ENCODE measurements around the gene EFCAB9.
"Not testable (repeated sequence)": the region's sequence is repeated elsewhere in the genome, so short reads cannot be mapped to it uniquely, and the experiment has no call there.

The EFCAB9 gene

GRCh38 chr5:172193872-172194271, at the start of gene EFCAB9:
TSS of gene EFCAB9 (plus strand) at chr5:172194172. CDS start at chr5:172194173, 1 bp downstream.
- DNase-seq (ENCODE audit: low spot score) = no peak

DNA sequence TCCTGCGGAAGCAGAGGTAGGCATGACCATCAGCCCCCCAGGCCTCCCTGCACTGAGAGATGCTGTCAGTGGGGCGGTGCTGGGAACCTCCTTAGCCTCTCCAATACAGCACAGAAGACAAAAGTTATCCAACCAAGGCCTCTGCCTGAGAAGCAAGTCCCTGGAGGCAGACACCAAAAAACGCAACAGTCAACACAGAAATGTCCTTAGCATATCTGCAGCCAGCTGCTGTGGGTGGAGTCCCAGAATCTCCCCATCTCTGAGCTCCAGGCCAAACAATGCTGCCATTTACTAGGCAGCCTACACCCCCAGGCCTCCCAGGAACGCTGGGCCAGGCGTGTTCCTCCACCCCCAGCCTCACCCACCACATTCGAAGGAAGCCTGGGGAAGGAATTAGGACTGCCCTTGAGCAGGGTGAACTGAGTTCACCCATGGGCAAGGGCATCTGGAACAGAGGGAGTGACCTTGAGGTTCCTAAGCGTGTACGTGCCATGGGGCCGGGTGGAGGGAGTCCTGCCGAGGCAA, 49.6 kb upstream of the EFCAB9 start:
- no peak for DNase-seq (ENCODE audit: low spot score)

DNA sequence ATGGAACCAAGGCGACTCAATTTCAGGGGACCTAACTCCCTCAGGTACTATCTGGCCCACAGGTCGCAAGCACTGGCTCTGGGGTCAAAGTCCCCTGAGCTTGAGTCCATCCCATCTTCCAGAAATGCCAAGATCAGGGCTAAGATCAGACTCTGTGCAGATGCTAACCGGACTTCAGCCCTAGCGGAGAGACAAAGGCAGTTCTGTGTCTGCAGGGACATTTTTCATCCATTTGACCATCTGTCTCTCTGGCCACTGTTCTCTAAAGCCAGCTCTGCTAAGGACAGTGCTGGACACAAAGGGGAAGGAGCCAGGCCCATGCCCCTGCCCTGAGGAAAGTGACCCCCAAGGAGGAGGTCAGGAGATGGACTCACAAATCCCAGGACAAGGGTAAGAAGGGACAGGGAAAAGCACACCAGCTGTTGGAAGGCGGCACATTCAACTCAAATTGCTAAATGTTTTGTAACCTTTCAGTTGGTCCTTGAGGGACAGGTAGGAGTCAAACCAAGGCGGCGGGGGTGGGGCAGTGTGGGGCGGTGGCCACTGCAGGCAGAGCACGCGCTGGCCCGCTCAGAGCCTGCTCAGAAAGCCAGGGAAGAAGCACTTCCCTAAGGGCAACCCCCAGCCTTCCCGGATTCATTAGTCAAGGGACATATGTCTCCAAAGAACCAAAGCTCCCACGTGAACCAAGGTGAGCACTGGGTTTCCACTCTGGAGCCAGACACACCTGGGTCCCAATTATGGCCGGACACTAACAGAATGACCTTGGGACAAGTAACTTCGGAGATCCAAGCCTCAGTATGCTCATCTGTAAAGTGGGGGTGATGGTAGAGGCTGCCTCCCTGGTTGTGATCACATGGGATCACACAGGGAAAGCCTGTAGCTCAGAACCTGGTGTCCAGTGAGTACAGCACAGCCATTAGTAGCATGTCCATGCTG, 48.8 kb upstream of the EFCAB9 start:
- DNase-seq (ENCODE audit: low spot score) = no peak

- DNase-seq (ENCODE audit: low spot score) = no peak
Observed at GRCh38 chr5:172145870-172146747, 47.9 kb upstream of the EFCAB9 start.

DNA sequence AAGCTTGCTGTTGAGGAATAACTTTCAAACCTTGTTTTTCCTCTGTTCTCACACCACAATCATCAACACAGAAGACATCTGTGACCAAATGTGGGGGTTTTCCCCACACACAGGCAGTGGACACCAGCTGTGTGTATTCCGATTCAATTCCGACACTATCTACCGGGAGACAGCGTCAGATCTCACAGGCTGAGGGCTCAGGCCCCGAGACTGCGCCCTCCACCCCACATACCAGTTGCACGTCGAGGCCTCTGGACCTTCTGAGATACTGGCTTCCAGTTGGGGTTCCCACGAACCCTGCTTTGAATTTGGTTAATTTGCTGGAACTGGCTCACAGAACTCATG, 47.3 kb upstream of the EFCAB9 start:
- DNase-seq (ENCODE audit: low spot score) = no peak

GRCh38 chr5:172147857-172148256, 46.1 kb upstream of the EFCAB9 start:
- no peak for DNase-seq (ENCODE audit: low spot score)

DNA sequence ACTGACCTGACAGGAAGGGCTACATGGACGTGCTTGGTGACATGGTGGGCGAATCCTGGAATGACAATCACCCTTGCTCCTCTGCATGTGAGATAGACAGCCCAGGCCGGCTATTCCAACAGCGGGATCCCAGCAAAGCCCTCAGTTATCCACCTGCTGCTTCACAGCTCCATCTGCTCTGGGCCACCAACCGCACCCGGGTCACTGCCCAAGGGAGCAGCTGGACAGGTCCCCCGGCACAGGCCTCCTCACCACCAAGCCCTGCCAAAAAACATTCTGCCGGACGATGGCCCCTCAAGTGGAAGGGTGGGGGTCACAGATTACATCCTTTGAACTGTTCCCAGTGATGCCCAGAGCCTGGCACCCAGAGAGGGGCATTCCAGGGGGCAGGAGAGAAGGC, 45.6 kb upstream of the EFCAB9 start:
- DNase-seq (ENCODE audit: low spot score) = no peak

GRCh38 chr5:172149073-172149472, 44.9 kb upstream of the EFCAB9 start:
- no peak for DNase-seq (ENCODE audit: low spot score)

DNA sequence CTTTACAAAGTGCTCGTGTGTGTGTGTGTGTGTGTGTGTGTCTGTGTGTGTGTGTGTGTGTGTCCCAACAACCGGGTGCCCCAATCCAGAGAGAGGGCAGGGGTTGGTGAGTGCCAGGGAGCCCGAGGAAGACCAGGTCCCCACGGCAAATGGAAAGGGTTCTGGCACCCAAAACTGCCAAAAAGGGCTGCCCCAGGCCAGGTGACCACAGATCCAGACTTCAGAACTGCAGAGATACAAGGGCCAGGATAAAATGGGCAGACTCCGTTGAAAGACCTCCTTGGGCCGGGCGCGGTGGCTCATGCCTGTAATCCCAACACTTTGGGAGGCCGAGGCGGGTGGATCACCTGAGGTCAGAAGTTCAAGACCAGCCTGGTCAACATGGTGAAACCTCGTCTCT, 44.5 kb upstream of the EFCAB9 start:
- DNase-seq (ENCODE audit: low spot score) = not testable (repeated sequence)

DNA sequence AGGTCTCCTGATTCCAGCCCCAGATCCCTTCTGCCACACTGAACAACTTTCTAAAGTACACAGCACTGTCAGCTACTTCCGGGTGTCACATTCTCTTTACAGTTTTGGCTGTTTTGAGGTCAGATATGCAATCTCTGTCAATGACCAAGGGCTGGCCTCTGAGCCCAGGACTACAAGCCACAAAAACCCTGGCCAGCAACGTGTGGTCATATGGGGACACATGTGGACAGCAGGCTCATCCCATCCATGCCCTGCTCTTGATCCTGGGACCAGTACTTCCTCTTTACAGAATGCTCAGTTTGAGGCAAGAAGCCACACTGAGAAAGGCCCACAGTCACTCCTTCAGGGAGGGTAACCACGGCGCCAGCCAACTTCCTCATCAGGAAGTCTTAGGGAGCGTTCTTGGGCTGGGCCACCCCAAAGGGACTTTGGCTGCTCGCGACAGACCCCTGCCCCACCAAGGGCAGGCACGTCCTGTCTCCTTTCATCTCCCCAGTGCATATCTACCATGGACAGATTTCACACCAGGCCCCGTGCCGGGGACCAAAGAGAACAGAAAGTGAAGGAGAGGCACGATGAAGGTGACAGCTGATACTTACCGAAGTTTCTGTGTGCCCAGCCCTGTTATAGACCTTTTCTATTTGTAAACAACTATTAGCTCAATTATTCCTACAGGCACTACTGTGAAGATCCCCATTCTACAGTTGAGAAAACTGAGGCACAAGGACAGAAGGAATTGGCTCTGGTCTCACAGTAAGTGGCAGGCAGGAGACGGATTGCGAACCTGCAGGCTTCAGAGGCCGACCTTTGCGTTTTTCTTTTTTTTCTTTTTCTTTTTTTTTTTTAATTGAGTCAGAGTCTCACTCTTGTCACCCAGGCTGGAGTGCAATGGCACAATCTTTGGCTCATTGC, 43.2 kb upstream of the EFCAB9 start:
- peak; percentile 12 for DNase-seq (ENCODE audit: low spot score)

- no peak for DNase-seq (ENCODE audit: low spot score)
Observed at GRCh38 chr5:172151661-172152210, 42.2 kb upstream of the EFCAB9 start.

GRCh38 chr5:172153695-172154094, 40.3 kb upstream of the EFCAB9 start:
- no peak for DNase-seq (ENCODE audit: low spot score)

DNA sequence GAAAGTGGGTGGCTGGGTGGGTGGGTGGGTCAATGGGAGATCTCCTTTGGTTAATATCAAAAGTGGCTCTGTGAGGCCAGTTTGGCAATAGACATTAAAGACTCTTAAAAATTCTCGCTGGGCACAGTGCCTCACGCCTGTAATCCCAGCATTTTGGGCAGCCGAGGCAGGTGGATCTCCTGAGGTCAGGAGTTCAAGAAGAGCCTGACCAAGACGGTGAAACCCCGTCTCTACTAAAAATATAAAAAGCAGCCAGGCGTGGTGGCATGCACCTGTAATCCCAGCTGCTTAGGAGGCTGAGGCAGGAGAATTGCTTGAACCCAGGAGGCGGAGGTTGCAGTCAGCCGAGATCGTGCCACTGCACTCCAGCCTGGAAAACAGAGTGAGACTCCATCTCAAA, 38.9 kb upstream of the EFCAB9 start:
- DNase-seq (ENCODE audit: low spot score) = not testable (repeated sequence)

DNA sequence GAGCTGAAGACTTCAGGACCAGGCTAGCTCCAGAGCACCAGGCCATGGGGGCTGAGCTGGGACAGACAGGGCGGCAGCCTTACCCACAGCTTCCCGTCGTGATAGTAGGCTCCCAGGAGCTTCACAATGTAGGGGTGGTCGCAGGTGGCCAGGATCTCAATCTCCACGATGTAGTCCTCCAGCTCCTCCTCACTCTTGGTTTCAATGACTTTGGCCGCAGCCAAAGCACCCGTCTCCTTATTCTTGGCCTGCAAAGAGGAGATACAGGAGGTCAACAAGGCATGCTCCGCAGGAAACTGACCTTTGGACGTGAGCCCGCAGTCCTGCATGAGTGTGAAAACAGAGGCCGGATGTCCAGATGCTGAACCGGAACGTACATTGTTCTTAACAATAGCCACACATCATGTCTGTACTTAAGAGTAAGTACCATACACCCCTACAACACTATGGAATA, 37.4 kb upstream of the EFCAB9 start:
- DNase-seq (ENCODE audit: low spot score) = no peak

DNA sequence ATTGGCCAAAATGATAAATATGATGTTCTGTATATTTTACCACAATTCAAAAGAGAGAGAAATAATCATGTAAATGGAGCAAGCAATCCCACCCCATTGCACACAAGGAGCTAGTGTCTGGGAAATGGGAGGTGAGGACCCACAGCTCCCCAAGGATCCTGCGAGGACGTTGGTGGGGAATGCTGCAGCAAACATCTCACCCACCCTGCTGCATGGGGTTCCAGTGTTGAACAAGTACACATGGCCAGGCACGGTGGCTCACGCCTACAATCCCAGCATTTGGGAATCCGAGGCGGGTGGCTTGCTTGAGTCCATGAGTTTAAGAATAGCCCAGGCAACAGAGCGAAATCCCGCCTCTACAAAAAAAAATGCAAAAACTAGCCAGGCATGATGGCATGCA, 35.0 kb upstream of the EFCAB9 start:
- DNase-seq (ENCODE audit: low spot score) = no peak

DNA sequence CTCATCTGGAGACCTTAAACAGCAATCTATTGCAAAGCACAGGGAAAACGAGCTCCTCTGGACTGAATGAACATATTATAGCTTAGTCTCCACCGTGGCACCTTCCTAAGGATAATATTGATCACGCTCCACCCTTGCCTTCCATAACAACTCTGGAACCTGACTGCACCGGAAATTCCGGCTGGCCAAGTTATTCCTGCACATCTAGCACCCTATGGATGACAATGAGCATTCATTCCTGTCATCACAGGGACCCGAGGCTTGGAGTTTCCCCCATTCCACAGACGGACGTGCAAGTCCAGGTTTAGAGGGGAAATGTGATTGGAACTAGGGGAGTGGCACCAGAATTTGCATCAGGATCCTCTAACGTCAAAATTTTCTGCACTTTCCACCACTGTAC, 33.5 kb upstream of the EFCAB9 start:
- DNase-seq (ENCODE audit: low spot score) = no peak

DNA sequence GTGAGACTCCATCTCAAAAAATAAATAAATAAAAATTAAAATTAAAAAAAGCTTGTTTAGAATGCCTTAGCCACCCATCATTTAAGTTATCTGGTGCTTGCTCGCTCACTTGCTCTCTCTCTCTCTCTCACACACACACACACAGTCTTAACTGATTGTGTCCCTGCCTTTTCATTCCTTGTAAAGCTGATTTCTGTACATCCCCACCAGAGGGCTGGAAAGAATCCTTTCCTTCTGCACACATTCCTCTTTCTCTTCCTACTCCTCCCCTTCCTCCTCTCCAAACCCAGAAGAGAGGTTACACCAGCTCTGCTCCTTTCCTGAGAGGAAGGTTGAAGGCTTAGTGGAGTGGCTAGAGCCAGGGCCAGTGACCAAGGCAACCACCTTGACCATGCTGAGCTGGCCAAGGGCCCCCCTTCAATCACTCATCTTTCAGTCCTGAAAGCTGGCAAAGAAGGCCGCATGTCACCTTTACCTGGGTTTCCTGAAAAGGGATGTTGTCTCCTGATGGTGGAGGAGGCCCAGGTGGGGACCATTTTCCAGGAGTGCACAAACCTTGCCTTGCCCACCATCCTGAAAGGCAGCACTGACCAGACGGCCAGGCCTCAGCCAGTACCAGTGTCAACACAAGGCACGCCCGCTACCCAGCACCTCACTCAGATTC, 31.5 kb upstream of the EFCAB9 start:
- no peak for DNase-seq (ENCODE audit: low spot score)

- no peak for DNase-seq (ENCODE audit: low spot score)
Observed at GRCh38 chr5:172162987-172163343, 31.0 kb upstream of the EFCAB9 start.

- DNase-seq (ENCODE audit: low spot score) = no peak
Observed at GRCh38 chr5:172163346-172163745, 30.6 kb upstream of the EFCAB9 start.

- no peak for DNase-seq (ENCODE audit: low spot score)
Observed at GRCh38 chr5:172164769-172165212, 29.2 kb upstream of the EFCAB9 start.

DNA sequence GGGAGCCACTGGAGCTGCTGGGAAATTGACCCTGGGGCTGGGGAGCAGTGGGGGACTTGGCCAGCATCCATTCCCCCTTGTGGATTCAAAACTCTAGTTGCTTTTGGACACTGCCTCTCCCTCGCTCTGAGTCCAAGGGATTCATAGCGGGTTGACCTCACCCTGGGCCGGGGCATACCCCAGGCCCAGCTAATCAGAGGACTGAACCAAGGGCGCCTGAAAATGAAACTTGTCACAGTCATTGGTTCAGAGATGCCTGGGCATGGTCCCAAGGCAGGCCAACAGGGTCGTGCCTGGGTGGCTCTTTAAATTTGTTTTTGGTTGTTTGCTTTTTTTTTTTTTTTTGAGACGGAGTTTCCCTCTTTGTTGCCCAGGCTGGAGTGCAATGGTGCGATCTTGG, 28.5 kb upstream of the EFCAB9 start:
- DNase-seq (ENCODE audit: low spot score) = no peak

All from activated CD4-positive, alpha-beta T cell treated with anti-CD3 and anti-CD28 coated beads, Interleukin-2, Interleukin-4, amounts not matched to agents 100 ng/mL and 50 ng/mL, durations not matched to agents 16 hours and 8 hours (primary cell).